ENCODE results near the gene HRNR. TPM values are rescaled to one million over a fixed set of nuclear protein-coding genes. Genes with fewer than 3 reads are reported as not detected.

The HRNR gene
- polyA plus RNA-seq, 1 of the 3 experiments (the other 2 are of a cell fraction): not detected

- Histone ChIP-seq H3K79me2 (ENCODE audit: insufficient read depth) (no peaks in the 10 kb centered on the region), H3K4me2 (peak overlapping the region; percentile 33; the same call in 1 of the 2 replicates), H3K27ac (ENCODE audit: low read depth in 2 of 2, low read length in 1 of 2) (no peak overlapping the region; a peak in 1 of 4 replicates), H2AFZ (ENCODE audit: low read depth) (no peak overlapping the region), H3K9me2 (no peaks in the 10 kb centered on the region), H3K4me3 (ENCODE audit: low read depth in 2 of 2, low read length in 1 of 2) (no peak overlapping the region), H3K9me3 (no peaks in the 10 kb centered on the region), H3K9ac (no peak overlapping the region), H3K4me1 (ENCODE audit: control insufficient read depth in 1 of 2, insufficient read depth in 2 of 2, low read depth in 1 of 2, low read length in 1 of 2) (peaks cover 0 to 11% of the 10 kb centered on the region in 2 experiments; a peak in 2 of 4 replicates), H4K20me1 (ENCODE audit: insufficient read depth) (no peaks in the 10 kb centered on the region), H3F3A (replicated peaks; ENCODE audit: insufficient read depth) (peaks cover 6% of the 10 kb centered on the region), H3K27me3 (ENCODE audit: insufficient read depth) (no peaks in the 10 kb centered on the region), H3K36me3 (replicated peaks in 1 of 2; ENCODE audit: control insufficient read depth in 1 of 2, insufficient read depth in 2 of 2, low read length in 1 of 2) (no peaks in the 10 kb centered on the region)
- DNase-seq: no peak
- CTCF ChIA-PET: interaction anchor here (0.8 kb wide), 1 partner anchor 291 kb away, joined by 3 read pairs; no protein-coding TSS in a partner anchor
- 10% methylated on average over 3 of the region's 3 CpGs for WGBS (ENCODE audit: low lambda C conversion rate)
- POLR2A ChIA-PET: no interaction called here
- TF ChIP-seq GATA2 (CRISPR knock-in tag; IDR thresholded peaks at IDR 0.05) (no peak), NRF1 (IDR thresholded peaks at IDR 0.05; ENCODE audit: low read depth, low read length) (no peak), ELF1 (IDR thresholded peaks at IDR 0.05) (no peak), RAD21 (IDR thresholded peaks at IDR 0.05; ENCODE audit: low read length) (no peak), SMC3 (IDR thresholded peaks at IDR 0.05; ENCODE audit: low read depth, low read length) (no peak), IRF3 (IDR thresholded peaks at IDR 0.05; ENCODE audit: low read depth, low read length) (no peak), USF2 (IDR thresholded peaks at IDR 0.05; ENCODE audit: borderline replicate concordance, low read depth, low read length) (no peak), GABPA (IDR thresholded peaks at IDR 0.05; ENCODE audit: low read depth) (no peak), CTCF (IDR thresholded peaks at IDR 0.05) (no peak), TCF12 (IDR thresholded peaks at IDR 0.05) (peak; percentile 64), FOXJ3 (CRISPR knock-in tag; IDR thresholded peaks at IDR 0.05) (no peak), FOSL2 (IDR thresholded peaks at IDR 0.05; ENCODE audit: borderline replicate concordance, low read depth) (peak; percentile 27; the same call in 1 of the 2 replicates), POLR2AphosphoS5 (IDR thresholded peaks at IDR 0.05; ENCODE audit: low read depth, low read length) (no peak), TAF1 (IDR thresholded peaks at IDR 0.05; ENCODE audit: borderline replicate concordance, low read depth, low read length) (no peak), EZH2phosphoT487 (IDR thresholded peaks at IDR 0.05; ENCODE audit: borderline replicate concordance, low read depth) (no peak), CHD2 (IDR thresholded peaks at IDR 0.05; ENCODE audit: low read length, partially characterized antibody) (no peak), SIN3A (IDR thresholded peaks at IDR 0.05; ENCODE audit: borderline replicate concordance, low read depth, low read length) (no peak), NFIC (IDR thresholded peaks at IDR 0.05; ENCODE audit: borderline replicate concordance) (0 out of 2 replicates have a peak, but pooled peaks have one; percentile 14), REST (IDR thresholded peaks at IDR 0.05; ENCODE audit: low read depth, low read length) (no peak), RXRA (IDR thresholded peaks at IDR 0.05; ENCODE audit: borderline replicate concordance, low read depth) (no peak), USF1 (IDR thresholded peaks at IDR 0.05; ENCODE audit: borderline replicate concordance, low read depth) (no peak), YY1 (IDR thresholded peaks at IDR 0.05; ENCODE audit: low read depth) (no peak), MEF2A (IDR thresholded peaks at IDR 0.05; ENCODE audit: borderline replicate concordance, low read depth) (no peak), PBX3 (IDR thresholded peaks at IDR 0.05) (peak; percentile 43; the same call in 1 of the 2 replicates), RCOR1 (IDR thresholded peaks at IDR 0.05; ENCODE audit: low read length) (no peak)
Observed at GRCh38 chr1:152167835-152168534, 56.0 kb downstream of the HRNR start.

Measured in SK-N-SH (cell line).